Type B pancreatic cell (in vitro differentiated cells): ENCODE measurements around the gene CFB. TPM values are rescaled to one million over a fixed set of nuclear protein-coding genes. Genes with fewer than 3 reads are reported as not detected.
A peak's percentile ranks its signal among the peaks of the same experiment; 100 is the strongest.

ENCODE experiments used
- DNase-seq: peaks from one replicate; pipeline ENCODE4 v3.0.0; 2021; ENCODE audit warnings: mixed read lengths; ENCODE audit not compliant: unreplicated experiment; ENCODE audit errors: extremely low spot score
- H3K27ac Mint-ChIP-seq: 2 replicates; pipeline ENCODE4 v1.8.0; 2021; ENCODE audit warnings: mild to moderate bottlenecking, mixed read lengths
- H3K27me3 Mint-ChIP-seq: 2 replicates; pipeline ENCODE4 v1.8.0; 2021; ENCODE audit warnings: mixed read lengths
- H3K36me3 Mint-ChIP-seq: 2 replicates; pipeline ENCODE4 v1.8.0; 2021; ENCODE audit warnings: mixed read lengths
- H3K4me1 Mint-ChIP-seq: one replicate; pipeline ENCODE4 v1.8.0; 2021; ENCODE audit warnings: mixed read lengths; ENCODE audit not compliant: unreplicated experiment
- H3K4me3 Mint-ChIP-seq: 2 replicates; pipeline ENCODE4 v1.8.0; 2021; ENCODE audit warnings: mild to moderate bottlenecking, mixed read lengths
- H3K9me3 Mint-ChIP-seq: 2 replicates; pipeline ENCODE4 v1.8.0; 2021; ENCODE audit warnings: mixed read lengths
- CTCF ChIP-seq: fragments of 200-600 bp; sonication (generic); conservative IDR thresholded peaks from 2 replicates; pipeline ENCODE4 v1.5.0; 2021; ENCODE audit warnings: antibody characterized with exemption, mild to moderate bottlenecking
- total RNA-seq: library from RNA; stranded (reverse); gene quantifications from 2 replicates; pipeline ENCODE4 v1.2.1, GENCODE V29; 2021; ENCODE audit warnings: low replicate concordance

Gene CFB
- total RNA-seq, 1 donor from 2014 or later, result 13.6 TPM

- TF ChIP-seq CTCF, result no peak
- Mint-ChIP-seq H3K9me3 (no peaks in the 10 kb centered on the region), H3K27me3 (no peaks in the 10 kb centered on the region), H3K4me1 (peaks cover 16% of the 10 kb centered on the region), H3K27ac (peak overlapping the region; percentile 92), H3K4me3 (peak overlapping the region; percentile 95), H3K36me3 (peaks cover 1% of the 10 kb centered on the region)
- no peak for DNase-seq
Measured at GRCh38 chr6:31898383-31899011, 47.4 kb upstream of the CFB start.

GRCh38 chr6:31899215-31899614, 46.7 kb upstream of the CFB start:
- Mint-ChIP-seq H3K4me1 (peaks cover 16% of the 10 kb centered on the region), H3K27me3 (no peaks in the 10 kb centered on the region), H3K36me3 (no peaks in the 10 kb centered on the region), H3K9me3 (no peaks in the 10 kb centered on the region), H3K4me3 (peak overlapping the region; percentile 85), H3K27ac (peak overlapping the region; percentile 92)
- TF ChIP-seq CTCF, result no peak
- DNase-seq, result no peak

- no peak for TF ChIP-seq CTCF
- peak overlapping the region; percentile 92 for H3K27ac Mint-ChIP-seq
- H3K4me3 Mint-ChIP-seq, result peak overlapping the region; percentile 85
- H3K36me3 Mint-ChIP-seq, result no peaks in the 10 kb centered on the region
- H3K27me3 Mint-ChIP-seq, result no peaks in the 10 kb centered on the region
- no peak for DNase-seq
- H3K4me1 Mint-ChIP-seq, result peaks cover 16% of the 10 kb centered on the region
- no peaks in the 10 kb centered on the region for H3K9me3 Mint-ChIP-seq
Measured at GRCh38 chr6:31899882-31900722, 45.8 kb upstream of the CFB start.

- no peak for DNase-seq
- Mint-ChIP-seq H3K4me3 (peak overlapping the region; percentile 78), H3K36me3 (no peaks in the 10 kb centered on the region), H3K27ac (peak overlapping the region; percentile 55), H3K4me1 (peaks cover 16% of the 10 kb centered on the region), H3K27me3 (no peaks in the 10 kb centered on the region), H3K9me3 (no peaks in the 10 kb centered on the region)
- TF ChIP-seq CTCF, result no peak
Measured at GRCh38 chr6:31900917-31901414, 44.9 kb upstream of the CFB start.

GRCh38 chr6:31901415-31901952, 44.4 kb upstream of the CFB start:
- DNase-seq, result no peak
- Mint-ChIP-seq H3K27me3 (no peaks in the 10 kb centered on the region), H3K36me3 (no peaks in the 10 kb centered on the region), H3K9me3 (no peaks in the 10 kb centered on the region), H3K27ac (no peak overlapping the region), H3K4me1 (peaks cover 21% of the 10 kb centered on the region), H3K4me3 (peak overlapping the region; percentile 78)
- TF ChIP-seq CTCF, result no peak
